SKM-1 treated with dmso at 0.1 percent for 144 hours (cell line): ENCODE results near the gene CFAP157.

Experiments used
- DNase-seq: peaks from one replicate; lab custom pipeline; 2025; ENCODE audit not compliant: unreplicated experiment; lab: John Stamatoyannopoulos, UW

The CFAP157 gene

DNA sequence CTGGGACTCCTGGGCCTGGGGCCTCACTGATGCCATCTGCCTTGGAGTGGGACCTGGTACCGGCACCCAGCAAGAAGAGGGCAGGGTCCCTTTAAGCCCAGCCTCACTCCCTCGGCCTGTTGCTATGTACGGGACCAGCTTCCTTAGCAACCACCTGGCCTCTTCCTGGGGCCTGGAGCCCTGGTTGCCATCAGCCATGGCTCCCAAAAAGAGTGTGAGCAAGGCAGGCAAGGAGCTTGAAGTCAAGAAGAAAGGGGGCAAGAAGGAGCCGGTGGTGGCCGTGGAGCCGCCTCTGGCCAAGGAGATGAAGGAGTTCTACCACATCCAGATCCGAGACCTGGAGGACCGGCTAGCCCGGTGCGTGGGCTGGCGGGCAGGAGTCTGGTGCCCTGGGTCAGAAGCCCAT, at the start of gene CFAP157:
CFAP157 (plus strand) TSS at position 153 of the 406 bp plus-strand sequence; CDS start at position 197, 44 bp downstream.
- DNase-seq = peak; percentile 19

DNA sequence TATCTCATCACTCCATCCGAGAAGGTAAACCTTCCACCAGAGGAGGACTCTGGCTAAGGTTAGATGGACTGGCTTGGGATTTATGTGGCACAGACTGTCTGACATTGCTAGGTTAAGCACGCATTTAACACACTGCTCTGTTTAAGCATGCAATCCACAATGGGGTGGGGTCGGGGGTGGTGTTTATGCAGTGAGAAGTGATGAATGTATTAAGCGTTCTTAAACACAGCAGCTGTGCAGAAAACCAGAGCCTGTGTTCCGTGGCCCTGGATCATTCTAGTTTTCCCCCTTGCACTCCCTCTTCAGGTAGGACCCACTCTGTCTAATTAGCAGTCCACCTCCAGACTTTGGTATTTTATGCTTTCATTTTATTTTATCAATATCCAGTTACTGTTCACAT, 48.4 kb upstream of the CFAP157 start:
- no peak for DNase-seq

DNA sequence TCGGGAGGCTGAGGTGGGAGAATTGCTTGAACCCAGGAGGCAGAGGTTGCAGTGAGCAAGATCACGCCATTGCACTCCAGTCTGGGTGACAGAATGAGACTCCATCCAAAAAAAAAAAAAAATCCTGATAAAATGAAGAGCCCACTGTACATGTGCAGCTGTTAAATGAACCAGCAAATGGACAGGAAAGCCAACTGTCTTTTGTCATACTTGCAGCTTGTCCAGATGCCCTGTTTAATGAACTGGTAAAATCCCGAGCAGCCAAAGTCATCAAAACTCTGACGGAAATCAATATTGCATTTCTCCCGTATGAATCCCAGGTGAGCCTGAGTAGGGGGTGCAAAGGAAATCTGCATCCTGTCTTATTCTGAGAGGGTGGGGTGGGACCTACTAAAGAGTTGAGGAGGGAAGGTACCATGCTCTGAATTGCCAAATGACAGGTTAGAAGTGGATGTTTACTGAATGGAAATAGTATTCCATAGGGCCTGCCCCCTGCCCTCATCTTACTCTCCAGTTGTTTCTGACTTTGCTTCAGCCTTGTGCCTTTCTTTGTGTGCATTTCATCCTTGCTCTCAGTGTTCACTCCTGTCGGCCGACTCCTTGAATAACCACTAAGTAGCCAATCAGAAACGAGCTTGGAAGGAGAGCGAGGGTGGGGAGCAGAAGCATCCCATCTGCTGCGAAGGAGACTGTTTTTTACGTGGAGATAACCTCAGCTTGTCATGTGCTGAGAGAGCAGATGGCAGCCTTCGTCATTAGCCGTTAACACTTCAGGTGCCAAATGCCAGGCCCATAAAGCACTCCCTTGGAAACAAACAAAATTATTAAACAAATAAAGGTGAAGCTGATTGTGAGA, 45.7 kb upstream of the CFAP157 start:
- no peak for DNase-seq

DNA sequence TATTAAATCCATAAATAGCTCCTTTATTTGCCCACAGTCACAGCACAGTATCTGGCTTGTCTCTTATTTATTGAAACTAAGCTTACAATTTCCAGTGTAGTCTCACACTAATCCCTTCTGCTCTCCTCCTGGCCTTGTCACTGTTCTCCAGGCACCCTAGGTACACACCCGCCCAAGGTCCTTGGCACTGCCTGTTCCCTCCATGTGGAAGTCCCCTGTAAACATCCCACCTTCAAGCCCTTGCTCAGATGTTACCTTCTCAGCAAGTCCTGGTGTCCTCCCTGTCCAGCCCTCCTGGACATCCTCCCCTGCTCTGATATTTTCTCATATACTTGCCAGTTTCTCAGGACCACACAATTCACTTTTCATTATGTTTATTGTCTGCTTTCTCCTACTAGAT, 44.2 kb upstream of the CFAP157 start:
- no peak for DNase-seq

DNA sequence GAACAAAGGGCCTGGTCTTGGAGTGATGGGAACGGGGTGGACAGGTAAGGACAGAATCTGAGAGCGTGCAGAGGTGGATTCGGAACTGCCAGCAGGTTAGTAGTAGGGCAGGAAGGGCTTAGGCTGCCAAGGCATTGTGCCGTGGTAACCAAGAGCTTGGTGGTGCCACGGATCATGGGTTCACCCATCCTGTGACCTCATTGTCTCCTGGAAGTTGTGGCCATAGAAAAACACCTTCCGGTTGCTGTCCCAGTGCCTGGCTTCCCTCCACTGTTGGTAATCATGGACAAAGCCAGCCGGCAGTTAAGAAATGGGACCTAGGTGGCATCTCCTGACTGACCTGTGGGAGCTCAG, 42.5 kb upstream of the CFAP157 start:
- no peak for DNase-seq

DNA sequence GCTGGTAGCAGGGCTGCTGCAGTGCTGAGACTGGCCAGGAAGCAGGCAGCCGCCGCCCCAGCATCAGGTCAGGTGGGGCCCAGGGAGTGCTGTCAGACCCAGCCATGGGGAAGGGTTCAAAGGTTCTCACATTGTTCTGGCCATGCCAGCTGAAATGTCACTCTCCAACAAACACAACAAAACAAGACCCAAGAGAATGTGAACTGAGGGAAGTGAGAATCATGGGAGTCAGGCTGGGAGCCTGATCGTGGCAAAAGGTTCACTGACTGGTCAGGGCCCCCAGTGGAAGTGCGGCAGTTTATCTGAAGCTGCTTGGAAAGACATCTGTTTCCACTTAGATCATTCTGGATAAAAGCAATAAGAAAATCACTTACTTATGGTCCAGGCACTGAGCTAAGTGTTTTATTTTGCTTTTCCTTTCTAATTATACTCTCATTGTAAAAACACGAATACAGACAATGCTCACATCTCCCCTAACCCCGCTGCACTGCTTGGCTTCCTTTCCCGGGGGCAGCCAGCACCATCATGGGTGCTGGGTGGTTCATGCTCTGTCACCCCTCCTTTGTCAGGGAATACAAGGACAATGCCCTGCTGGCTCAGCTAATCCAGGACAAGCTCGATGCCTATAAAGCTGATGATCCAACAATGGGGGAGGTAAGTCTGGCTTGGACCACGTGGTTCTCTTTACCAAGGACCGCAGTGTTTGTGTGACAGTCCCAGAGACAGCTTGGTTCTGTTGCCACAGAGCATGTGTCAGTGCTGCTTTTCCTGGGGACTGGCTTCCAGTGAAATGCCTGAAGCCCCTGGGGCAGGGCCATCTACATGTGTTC, 41.9 kb upstream of the CFAP157 start:
- no peak for DNase-seq

DNA sequence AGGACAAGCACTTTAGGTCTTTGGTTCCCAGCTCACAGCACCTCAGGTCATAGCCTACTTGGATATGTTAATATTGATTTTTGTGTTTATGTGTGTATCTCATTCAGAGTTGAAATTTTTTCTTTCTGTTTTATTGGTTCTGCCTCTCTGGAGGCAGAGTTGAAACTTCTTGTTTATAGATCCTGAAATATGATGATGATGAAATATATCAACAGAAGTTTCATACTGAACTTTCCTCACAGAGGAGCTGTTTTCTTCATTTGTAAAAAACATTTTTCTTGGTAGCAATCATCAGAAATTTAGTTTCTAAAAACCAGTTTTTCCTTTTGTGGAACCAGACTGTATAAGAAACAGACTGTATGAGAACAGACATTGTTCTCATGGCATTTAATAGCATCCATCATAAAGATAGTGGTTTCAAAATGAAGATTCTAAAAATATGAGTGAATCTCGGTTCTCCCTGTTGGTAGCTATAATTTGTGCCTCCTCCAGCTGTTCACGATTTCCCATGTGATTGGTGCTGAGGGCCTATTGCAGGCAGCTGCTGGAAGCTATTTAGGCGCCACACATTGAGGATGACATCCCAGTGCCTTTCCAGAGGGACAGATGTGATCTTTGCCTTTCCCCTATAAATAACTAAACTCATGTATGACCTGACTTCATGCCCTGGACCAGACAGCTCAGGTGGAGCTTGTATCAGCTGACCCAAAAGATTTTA, 39.5 kb upstream of the CFAP157 start:
- DNase-seq = no peak

DNA sequence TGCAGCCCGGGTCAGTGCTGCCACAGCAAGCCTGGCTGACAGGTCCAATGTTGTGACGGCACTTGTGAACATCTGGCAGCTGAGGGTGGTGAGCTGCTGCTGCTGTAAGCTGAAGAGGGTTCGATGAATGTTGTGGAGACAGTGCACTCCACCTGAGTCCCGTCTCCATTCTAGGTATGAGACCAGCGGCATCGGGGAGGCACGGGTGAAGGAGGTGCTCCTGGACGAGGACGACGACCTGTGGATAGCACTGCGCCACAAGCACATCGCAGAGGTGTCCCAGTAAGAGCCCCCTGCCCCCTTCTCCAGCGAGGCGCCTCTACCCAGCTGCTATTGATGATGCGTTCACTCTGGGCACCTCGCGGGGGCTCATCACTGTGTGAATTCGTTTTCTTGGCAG, 38.9 kb upstream of the CFAP157 start:
- DNase-seq = no peak

DNA sequence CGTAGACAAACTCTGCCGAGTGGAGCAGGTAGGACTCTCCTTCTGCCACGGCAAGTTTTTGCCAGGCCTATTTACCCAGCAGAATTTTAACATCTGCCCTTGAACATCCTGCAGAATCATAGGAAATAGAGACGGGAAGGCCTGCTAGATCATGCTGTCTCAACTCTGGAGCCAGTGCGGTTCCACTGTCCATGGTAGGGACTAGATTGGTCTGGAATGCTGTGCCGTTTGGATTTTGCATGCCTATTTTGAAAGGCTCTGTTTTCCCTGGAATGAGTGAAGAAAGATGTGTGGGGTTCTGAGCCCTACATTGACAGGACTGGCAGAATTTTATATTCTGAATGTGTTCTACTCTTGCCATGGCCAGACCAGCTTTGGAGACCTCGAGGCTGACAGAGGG, 33.6 kb upstream of the CFAP157 start:
- no peak for DNase-seq

DNA sequence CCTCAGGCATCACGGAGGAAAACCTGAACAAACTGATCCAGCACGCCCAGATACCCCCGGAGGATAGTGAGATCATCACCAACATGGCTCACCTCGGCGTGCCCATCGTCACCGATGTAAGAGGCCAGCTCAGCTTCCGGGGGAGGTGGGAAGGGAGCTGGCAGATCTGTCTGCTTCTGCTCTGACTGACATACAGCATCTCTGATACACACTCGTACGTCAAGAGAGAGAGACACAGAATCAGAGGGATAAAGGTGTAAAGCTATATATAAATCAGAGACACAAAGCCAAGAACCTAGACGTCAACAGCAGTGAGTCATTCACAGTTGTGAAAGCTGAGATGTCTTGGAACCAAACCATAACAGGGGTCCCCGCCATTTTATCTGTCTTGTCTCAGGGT, 30.1 kb upstream of the CFAP157 start:
- DNase-seq = no peak

DNA sequence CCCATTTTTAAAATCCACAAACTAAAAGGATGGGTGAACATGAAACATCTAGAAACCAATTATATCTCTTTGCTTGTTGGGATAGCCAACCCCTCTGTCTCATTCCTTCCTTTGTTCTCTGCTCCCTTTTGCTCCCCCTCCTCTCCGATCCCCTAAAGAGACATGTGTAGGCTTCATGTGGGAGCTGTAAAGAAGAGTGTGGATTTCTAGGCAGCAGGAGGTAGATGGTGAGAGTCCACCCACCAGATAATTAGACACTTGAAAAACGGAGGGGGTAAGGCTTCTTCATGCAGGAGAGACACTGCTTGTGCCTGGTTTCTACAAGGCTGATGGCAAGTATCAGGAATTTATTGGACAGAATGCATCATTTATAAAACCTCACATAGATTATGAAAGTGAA, 27.3 kb upstream of the CFAP157 start:
- DNase-seq = no peak

DNA sequence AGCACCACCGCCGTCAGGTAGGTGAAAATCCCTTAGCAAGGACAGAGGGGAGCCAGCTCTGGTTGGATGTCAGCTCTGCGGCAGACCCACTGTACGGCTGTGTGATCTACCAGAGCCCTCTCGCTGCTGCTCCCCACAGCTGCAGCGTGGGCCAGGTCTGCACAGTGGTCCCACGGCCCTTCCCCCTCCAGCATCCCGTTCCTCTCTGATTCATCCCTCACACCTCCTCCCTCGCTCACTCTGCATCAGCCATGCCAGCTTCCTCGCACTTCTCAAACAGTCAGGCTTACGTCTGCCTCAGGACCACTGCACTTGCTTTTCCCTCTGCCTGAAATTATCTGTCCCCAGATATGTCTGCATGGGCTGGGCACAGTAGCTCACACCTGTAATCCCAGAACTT, 26.6 kb upstream of the CFAP157 start:
- DNase-seq = no peak

DNA sequence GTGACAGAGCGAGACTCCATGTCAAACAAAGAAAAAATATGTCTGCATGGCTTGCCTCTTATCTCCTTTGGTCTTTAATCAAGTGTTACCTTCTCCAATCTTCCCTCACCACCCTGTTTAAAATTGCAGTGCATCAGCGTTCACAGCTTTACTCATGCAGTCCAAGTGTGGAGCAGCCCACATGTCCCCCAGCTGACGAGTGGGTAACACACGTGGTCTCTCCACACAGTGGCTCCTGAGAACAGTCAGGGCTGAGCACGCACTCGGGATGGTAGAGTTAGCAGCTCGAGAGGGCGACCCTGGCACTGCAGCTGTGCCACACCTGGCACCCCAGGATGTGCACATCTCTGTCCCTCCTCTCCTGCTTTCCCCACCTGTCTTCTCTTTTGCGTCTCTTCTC, 25.9 kb upstream of the CFAP157 start:
- no peak for DNase-seq

DNA sequence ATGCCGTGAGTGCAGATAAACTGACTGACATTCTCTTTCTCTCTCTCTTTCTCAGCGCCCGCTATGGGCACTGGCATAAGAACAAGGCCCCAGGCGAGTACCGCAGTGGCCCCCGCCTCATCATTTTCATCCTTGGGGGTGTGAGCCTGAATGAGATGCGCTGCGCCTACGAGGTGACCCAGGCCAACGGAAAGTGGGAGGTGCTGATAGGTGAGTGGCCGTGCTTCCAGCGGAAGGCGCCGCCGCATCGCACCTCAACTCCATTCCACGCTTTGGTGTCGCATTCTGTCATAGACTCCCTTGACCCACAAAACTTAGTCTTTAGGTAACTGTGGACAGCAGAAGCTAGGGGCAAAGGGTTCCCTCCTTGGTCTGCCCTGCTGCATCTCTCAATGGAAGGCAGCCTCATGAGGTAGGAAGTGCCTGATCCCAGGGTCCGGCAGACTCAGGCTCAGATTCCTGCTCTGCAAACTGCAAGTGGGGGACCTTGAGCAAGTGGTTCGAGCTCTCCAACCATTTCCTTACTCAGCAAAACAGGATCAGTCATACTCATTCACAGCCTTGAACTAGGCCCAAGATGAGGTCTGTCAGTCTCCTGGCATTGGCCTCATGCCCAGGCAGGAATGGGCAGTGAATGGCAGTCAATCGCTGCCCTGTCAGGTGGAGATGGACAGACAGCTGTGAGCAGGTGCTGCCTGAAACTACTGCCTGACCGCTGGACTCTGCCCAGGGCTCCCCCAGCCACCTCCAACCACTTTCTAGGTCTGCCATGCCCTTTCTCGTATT, 24.2 kb upstream of the CFAP157 start:
- no peak for DNase-seq

DNA sequence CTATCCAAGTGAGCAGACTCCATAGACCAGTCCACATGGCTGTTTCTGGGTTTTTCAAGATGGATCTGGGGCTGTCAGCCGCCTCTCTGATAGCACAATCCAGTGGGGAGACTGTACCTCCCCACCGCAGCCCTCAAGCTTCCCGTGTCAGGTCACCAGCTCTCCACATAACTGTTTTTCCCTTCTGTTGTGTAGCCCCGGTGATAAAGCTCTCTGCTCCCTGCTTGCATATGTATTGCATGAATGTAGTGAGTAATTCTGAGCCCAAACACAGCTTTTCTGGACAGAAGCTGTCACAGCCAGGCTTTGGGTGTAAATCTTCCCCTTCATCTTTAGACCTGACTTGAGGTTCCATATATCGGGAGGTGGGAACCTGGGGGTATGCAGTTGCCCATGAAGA, 23.1 kb upstream of the CFAP157 start:
- no peak for DNase-seq

DNA sequence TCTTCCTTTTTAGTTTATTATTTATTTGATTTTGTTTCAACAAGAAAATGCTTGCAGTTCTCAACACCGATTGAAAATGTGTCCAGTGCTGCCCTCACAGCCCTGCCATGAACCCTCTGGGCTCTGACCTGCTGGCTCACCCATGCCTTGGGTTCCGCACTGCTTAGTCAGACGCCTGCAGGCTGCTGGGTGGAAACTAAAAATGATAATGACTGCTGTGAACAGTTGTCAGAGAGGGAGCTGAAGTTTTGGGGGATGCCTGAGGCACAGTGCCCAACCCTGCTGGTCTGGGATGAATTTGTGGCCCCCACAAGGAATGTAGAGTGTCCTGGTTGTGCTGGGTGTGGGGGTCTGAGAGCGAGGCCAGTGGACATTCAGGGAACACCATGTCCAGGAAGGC, 22.2 kb upstream of the CFAP157 start:
- DNase-seq = no peak

DNA sequence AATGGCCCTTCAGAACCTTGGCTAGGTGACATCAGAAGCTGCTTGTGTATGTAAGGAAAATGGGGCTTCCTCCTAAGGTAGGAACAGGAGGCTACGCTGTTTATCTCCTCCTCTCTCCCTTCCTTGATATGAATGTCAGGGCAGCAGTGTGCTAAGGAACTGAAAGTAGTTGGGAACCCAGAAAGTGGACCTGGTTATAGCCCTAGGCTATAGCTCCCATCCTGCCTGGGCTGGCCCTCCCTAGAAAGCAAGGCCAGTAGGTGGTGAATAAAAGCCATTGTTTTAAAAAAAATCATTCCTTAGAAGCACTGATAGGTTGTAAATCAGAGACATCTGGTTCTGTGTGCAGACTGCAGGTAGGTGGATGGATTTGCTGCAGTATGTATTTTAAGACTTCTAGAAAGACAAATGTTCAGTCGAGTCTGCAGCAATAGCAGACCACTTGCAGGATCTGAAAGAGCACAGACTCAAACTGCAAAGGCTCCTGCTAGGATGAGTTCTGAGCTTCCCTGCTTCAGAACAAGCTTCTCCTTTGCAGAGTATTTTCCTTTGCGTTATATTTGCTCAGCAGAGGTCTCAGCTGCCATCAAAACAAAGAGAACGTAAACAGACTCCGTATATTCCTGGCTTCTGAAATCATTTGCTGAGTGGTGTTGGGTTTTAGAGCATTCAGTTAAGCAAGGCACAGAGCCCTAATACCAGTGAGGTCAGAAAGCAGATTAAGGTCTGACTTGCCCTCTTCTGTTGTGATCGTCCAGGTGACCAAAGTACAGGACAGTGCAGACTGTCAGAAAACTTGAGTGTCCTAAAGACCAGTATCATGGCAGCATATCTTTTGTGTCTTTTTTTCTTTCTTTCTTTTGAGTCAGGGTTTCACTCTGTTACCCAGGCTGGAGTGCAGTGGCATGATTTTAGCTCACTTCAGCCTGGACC, 20.1 kb upstream of the CFAP157 start:
- DNase-seq = no peak

DNA sequence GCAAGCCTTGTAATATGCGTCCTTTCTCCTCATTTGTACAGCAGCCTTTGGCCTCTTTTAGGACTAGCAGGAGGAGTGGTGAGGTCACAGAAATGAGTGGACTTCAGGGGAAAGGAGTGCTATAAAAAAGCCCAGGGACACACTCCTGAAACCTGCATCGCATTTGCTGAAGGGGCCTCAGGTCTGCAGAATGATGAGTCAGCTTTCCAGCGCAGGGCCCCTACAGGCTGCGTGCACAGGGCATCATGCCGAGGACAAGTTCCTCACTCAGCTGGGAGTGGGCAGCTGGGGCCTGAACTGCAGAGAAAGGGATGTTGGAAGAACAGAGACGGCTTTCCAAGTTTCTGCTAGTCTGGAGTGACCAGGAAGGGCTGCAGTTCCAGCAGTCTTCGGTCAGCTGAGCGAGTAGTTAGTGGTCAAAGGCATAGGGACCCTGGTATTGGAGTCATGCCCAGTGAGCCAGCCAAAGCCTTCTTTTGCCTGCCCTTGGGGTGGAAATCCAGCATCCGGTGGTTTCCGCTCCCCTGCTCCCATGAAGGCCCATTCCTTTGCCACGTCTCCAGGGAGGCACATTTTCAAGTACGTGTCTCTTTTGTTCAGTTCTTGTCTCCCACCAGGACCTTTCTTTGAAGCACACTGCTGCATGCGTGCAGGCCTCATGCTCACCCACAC, 17.3 kb upstream of the CFAP157 start:
- DNase-seq = no peak

DNA sequence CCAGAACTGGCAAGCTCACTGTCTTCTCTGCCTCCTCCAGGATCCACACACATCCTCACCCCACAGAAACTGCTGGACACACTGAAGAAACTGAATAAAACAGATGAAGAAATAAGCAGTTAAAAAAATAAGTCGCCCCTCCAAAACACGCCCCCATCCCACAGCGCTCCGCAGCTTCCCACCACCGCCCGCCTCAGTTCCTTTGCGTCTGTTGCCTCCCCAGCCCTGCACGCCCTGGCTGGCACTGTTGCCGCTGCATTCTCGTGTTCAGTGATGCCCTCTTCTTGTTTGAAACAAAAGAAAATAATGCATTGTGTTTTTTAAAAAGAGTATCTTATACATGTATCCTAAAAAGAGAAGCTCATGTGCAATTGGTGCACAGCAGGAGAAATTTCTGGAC, 16.1 kb upstream of the CFAP157 start:
- DNase-seq = no peak
